ENCODE results near the gene SLC6A9.

The SLC6A9 gene

DNA sequence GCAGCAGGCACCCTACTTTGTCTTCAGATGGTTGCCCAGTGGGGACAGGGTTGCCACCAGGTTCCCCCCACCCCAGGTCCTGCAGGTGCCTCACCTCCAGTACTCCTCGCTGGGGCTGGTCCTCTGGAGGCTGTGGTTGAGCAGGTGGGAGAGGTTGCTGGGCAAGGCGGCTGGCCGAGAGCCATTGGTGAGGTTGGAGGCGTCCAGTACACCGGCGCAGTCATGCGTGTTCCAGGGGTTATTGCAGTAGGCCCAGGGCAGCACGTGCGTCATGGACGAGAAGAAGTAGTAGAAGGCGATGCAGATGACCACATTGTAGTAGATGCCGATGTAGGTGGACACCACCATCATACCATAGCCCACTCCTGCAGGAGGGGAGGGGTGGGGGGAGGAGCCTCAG is 23.0 kb downstream of the SLC6A9 start:
- no peak overlapping the region for H3K4me3 ChIP-seq (ENCODE audit: insufficient read depth, low read depth, low read length, poor library complexity, severe bottlenecking)

DNA sequence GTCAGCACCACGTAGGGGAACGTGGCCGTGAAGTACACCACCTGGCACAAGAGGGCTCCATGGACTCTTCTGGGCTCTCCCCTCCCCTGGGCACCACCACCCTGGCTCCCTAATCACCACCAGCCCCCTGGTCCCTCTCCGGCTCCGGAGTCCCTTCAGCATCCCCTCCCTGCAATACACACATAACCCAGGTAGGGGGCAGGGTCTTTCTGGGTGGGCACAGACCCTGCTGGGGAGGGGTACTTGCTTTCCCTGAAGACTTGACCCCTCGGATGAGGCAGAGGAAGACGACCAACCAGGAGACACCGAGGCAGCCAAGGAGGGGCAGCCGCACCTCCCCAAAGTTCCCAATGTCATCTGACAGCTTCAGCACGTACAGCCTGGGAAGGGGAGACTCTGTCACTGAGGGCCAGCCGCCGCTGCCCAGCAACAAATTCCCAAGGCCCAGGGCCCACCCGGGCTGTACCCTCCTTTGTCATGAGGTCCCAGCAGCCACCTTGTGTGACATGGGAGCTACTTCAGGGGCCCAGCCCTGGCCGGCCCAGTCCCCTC is 28.6 kb downstream of the SLC6A9 start:
- DNase-seq, result no peak
- H3K27me3 ChIP-seq (replicated peaks; ENCODE audit: control insufficient read depth, insufficient read depth, low read length, poor library complexity, severe bottlenecking), result no peaks in the 10 kb centered on the region
- no peak overlapping the region for H3K4me3 ChIP-seq (ENCODE audit: insufficient read depth, low read depth, low read length, poor library complexity, severe bottlenecking)
- no peaks in the 10 kb centered on the region for H3K4me1 ChIP-seq (ENCODE audit: control insufficient read depth, insufficient read depth, low read length, poor library complexity, severe bottlenecking)
- no peaks in the 10 kb centered on the region for H3K9me3 ChIP-seq (ENCODE audit: control insufficient read depth, low read length)
- H3K36me3 ChIP-seq (ENCODE audit: control insufficient read depth, insufficient read depth, low read length), result no peaks in the 10 kb centered on the region
- no peak overlapping the region for H3K27ac ChIP-seq (ENCODE audit: insufficient read depth, low read length, poor library complexity, severe bottlenecking)

More for the DNA sequence above, 23.0 kb downstream of the SLC6A9 start:
- DNase-seq, result no peak
- H3K36me3 ChIP-seq (ENCODE audit: control insufficient read depth, insufficient read depth, low read length), result no peaks in the 10 kb centered on the region
- H3K4me1 ChIP-seq (ENCODE audit: control insufficient read depth, insufficient read depth, low read length, poor library complexity, severe bottlenecking), result no peaks in the 10 kb centered on the region
- H3K27me3 ChIP-seq (replicated peaks; ENCODE audit: control insufficient read depth, insufficient read depth, low read length, poor library complexity, severe bottlenecking), result no peaks in the 10 kb centered on the region
- no peak overlapping the region for H3K27ac ChIP-seq (ENCODE audit: insufficient read depth, low read length, poor library complexity, severe bottlenecking)
- H3K9me3 ChIP-seq (ENCODE audit: control insufficient read depth, low read length), result no peaks in the 10 kb centered on the region

GRCh38 chr1:44002165-44002564 is 29.1 kb downstream of the SLC6A9 start:
- DNase-seq, result no peak
- Histone ChIP-seq H3K4me1 (ENCODE audit: control insufficient read depth, insufficient read depth, low read length, poor library complexity, severe bottlenecking) (no peaks in the 10 kb centered on the region), H3K27ac (ENCODE audit: insufficient read depth, low read length, poor library complexity, severe bottlenecking) (no peak overlapping the region), H3K36me3 (ENCODE audit: control insufficient read depth, insufficient read depth, low read length) (no peaks in the 10 kb centered on the region), H3K27me3 (replicated peaks; ENCODE audit: control insufficient read depth, insufficient read depth, low read length, poor library complexity, severe bottlenecking) (no peaks in the 10 kb centered on the region), H3K4me3 (ENCODE audit: insufficient read depth, low read depth, low read length, poor library complexity, severe bottlenecking) (no peak overlapping the region), H3K9me3 (ENCODE audit: control insufficient read depth, low read length) (no peaks in the 10 kb centered on the region)

DNA sequence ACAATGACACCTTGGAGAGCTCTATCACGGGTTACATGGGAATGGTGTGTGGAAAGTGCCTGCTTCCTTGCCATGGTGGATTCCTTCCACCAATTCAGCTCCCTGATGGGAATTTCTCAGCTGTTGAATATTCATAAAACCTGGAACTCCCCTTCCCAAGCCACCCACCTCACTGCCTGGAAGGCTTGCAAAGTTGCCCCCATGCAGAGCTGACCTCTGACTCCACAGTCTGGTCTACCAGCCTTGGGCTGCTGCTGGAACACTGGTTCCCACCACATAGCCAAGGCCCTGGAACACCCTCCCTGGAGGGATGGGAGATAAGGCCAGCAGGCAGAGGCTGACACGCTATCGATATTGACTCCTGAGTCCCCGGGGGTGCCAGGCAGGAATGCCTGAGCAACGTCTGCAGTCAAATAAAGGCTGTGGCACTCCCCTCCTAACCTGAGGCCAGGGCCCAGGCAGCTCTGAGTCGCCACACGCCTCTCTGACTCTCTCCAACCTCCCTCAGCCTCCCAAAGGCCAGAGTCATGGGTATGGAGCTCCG is 31.1 kb downstream of the SLC6A9 start:
- Histone ChIP-seq H3K4me1 (ENCODE audit: control insufficient read depth, insufficient read depth, low read length, poor library complexity, severe bottlenecking) (no peaks in the 10 kb centered on the region), H3K36me3 (ENCODE audit: control insufficient read depth, insufficient read depth, low read length) (no peaks in the 10 kb centered on the region), H3K27me3 (replicated peaks; ENCODE audit: control insufficient read depth, insufficient read depth, low read length, poor library complexity, severe bottlenecking) (no peaks in the 10 kb centered on the region), H3K27ac (ENCODE audit: insufficient read depth, low read length, poor library complexity, severe bottlenecking) (no peak overlapping the region), H3K4me3 (ENCODE audit: insufficient read depth, low read depth, low read length, poor library complexity, severe bottlenecking) (no peak overlapping the region), H3K9me3 (ENCODE audit: control insufficient read depth, low read length) (no peaks in the 10 kb centered on the region)
- no peak for DNase-seq

- no peaks in the 10 kb centered on the region for H3K9me3 ChIP-seq (ENCODE audit: control insufficient read depth, low read length)
- H3K27ac ChIP-seq (ENCODE audit: insufficient read depth, low read length, poor library complexity, severe bottlenecking), result no peak overlapping the region
- no peak overlapping the region for H3K4me3 ChIP-seq (ENCODE audit: insufficient read depth, low read depth, low read length, poor library complexity, severe bottlenecking)
- no peaks in the 10 kb centered on the region for H3K27me3 ChIP-seq (replicated peaks; ENCODE audit: control insufficient read depth, insufficient read depth, low read length, poor library complexity, severe bottlenecking)
- H3K36me3 ChIP-seq (ENCODE audit: control insufficient read depth, insufficient read depth, low read length), result no peaks in the 10 kb centered on the region
- no peak for DNase-seq
- no peaks in the 10 kb centered on the region for H3K4me1 ChIP-seq (ENCODE audit: control insufficient read depth, insufficient read depth, low read length, poor library complexity, severe bottlenecking)
These were observed 31.8 kb downstream of the SLC6A9 start for GRCh38 chr1:43999455-43999854.

DNA sequence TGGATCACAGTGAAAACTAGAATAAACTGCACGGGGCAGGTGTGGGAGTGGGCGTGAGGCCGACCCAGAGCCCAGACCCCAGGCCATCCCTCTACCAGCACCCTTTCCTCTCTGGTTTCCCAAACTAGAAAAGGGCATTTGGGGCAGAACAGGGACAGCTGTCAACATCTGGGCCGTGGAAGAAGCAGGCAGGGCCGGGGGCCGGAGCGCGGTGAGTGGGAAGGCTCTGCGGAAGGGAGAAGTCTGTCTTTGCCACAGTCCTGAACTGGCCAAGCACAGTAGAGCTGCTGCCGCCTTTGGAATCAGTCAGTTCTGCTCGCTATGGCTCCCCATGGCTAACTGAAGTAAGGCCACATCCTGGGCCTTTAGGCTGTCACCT is 33.3 kb downstream of the SLC6A9 start:
- H3K9me3 ChIP-seq (ENCODE audit: control insufficient read depth, low read length), result no peaks in the 10 kb centered on the region
- no peak for DNase-seq
- H3K27ac ChIP-seq (ENCODE audit: insufficient read depth, low read length, poor library complexity, severe bottlenecking), result no peak overlapping the region
- no peaks in the 10 kb centered on the region for H3K27me3 ChIP-seq (replicated peaks; ENCODE audit: control insufficient read depth, insufficient read depth, low read length, poor library complexity, severe bottlenecking)
- H3K4me3 ChIP-seq (ENCODE audit: insufficient read depth, low read depth, low read length, poor library complexity, severe bottlenecking), result no peak overlapping the region
- no peaks in the 10 kb centered on the region for H3K36me3 ChIP-seq (ENCODE audit: control insufficient read depth, insufficient read depth, low read length)
- H3K4me1 ChIP-seq (ENCODE audit: control insufficient read depth, insufficient read depth, low read length, poor library complexity, severe bottlenecking), result no peaks in the 10 kb centered on the region

- Histone ChIP-seq H3K9me3 (ENCODE audit: control insufficient read depth, low read length) (no peaks in the 10 kb centered on the region), H3K27ac (ENCODE audit: insufficient read depth, low read length, poor library complexity, severe bottlenecking) (no peak overlapping the region), H3K36me3 (ENCODE audit: control insufficient read depth, insufficient read depth, low read length) (no peaks in the 10 kb centered on the region), H3K4me1 (ENCODE audit: control insufficient read depth, insufficient read depth, low read length, poor library complexity, severe bottlenecking) (no peaks in the 10 kb centered on the region), H3K4me3 (ENCODE audit: insufficient read depth, low read depth, low read length, poor library complexity, severe bottlenecking) (no peak overlapping the region), H3K27me3 (replicated peaks; ENCODE audit: control insufficient read depth, insufficient read depth, low read length, poor library complexity, severe bottlenecking) (no peaks in the 10 kb centered on the region)
- no peak for DNase-seq
These were observed 33.8 kb downstream of the SLC6A9 start for GRCh38 chr1:43997295-43997999.

- Histone ChIP-seq H3K27me3 (replicated peaks; ENCODE audit: control insufficient read depth, insufficient read depth, low read length, poor library complexity, severe bottlenecking) (no peaks in the 10 kb centered on the region), H3K27ac (ENCODE audit: insufficient read depth, low read length, poor library complexity, severe bottlenecking) (no peak overlapping the region), H3K4me3 (ENCODE audit: insufficient read depth, low read depth, low read length, poor library complexity, severe bottlenecking) (no peak overlapping the region), H3K9me3 (ENCODE audit: control insufficient read depth, low read length) (no peaks in the 10 kb centered on the region), H3K36me3 (ENCODE audit: control insufficient read depth, insufficient read depth, low read length) (no peaks in the 10 kb centered on the region), H3K4me1 (ENCODE audit: control insufficient read depth, insufficient read depth, low read length, poor library complexity, severe bottlenecking) (peaks cover 5% of the 10 kb centered on the region)
- DNase-seq, result no peak
These were observed 34.5 kb downstream of the SLC6A9 start for GRCh38 chr1:43996733-43997115.

GRCh38 chr1:43995984-43996732 is 35.1 kb downstream of the SLC6A9 start:
- H3K4me3 ChIP-seq (ENCODE audit: insufficient read depth, low read depth, low read length, poor library complexity, severe bottlenecking), result no peak overlapping the region

More at GRCh38 chr1:43995984-43996732, 35.1 kb downstream of the SLC6A9 start:
- no peak for DNase-seq
- Histone ChIP-seq H3K27ac (ENCODE audit: insufficient read depth, low read length, poor library complexity, severe bottlenecking) (no peak overlapping the region), H3K36me3 (ENCODE audit: control insufficient read depth, insufficient read depth, low read length) (no peaks in the 10 kb centered on the region), H3K4me1 (ENCODE audit: control insufficient read depth, insufficient read depth, low read length, poor library complexity, severe bottlenecking) (peaks cover 7% of the 10 kb centered on the region), H3K27me3 (replicated peaks; ENCODE audit: control insufficient read depth, insufficient read depth, low read length, poor library complexity, severe bottlenecking) (no peaks in the 10 kb centered on the region), H3K9me3 (ENCODE audit: control insufficient read depth, low read length) (no peaks in the 10 kb centered on the region)

Data from effector memory CD4-positive, alpha-beta T cell (primary cell).